ENCODE results near the gene BCKDHA. TPM values are rescaled to one million over a fixed set of nuclear protein-coding genes. Genes with fewer than 3 reads are reported as not detected.

Gene BCKDHA
- total and polyA plus RNA-seq, 2 of the 4 experiments (the other 2 are of a cell fraction), result 7.6 to 7.7 TPM

DNA sequence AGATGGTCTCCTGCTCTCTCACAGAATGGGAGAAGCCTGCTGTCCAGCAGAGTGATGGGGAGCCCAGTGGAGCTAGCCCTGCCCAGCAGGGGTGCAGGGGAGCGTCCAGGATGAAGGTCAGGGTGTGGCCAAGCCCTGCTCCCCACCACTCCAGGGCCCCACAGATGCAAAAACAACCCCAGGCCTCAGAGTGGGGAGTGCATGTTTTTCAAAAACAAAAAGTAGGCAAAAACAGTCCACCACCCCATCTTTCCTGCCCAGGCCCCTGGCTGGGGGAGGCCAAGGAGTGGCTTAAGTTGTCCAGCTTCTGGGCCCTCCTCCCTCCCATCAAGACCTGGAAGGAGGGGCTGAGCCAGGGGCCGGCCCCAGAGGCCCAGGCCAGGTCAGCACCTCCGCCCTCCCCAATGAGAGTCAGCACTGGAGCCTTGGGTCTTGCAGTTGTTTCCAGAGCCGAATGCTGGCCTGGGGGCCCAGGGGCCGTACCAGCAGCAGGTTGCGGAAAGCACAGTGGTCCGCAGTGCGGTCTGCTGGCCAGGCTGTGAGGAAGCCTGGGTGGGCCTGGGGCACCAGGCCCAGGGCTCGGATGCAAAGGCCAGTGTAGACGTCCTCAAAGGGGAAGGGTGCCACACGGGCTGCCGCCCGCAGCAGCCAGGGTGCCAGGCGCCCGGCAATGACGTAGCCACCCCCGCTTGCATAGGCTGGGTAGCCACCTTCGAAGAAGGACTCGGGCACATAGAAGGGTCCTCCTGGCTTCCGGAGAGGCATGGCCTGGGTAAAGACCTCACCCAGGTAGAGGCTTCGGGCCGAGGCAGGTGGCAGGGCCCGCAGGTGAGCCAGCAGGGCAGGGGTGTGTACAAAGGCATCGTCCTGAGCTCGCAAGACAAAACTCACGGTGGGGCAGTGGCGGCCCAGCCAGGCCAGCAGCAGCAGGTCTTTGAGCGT is 27.8 kb downstream of the BCKDHA start (continued):
- TF ChIP-seq, protein P1, sequence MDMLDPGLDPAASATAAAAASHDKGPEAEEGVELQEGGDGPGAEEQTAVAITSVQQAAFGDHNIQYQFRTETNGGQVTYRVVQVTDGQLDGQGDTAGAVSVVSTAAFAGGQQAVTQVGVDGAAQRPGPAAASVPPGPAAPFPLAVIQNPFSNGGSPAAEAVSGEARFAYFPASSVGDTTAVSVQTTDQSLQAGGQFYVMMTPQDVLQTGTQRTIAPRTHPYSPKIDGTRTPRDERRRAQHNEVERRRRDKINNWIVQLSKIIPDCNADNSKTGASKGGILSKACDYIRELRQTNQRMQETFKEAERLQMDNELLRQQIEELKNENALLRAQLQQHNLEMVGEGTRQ (IDR thresholded peaks at IDR 0.05; ENCODE audit: low read depth, low read length), result no peak

DNA sequence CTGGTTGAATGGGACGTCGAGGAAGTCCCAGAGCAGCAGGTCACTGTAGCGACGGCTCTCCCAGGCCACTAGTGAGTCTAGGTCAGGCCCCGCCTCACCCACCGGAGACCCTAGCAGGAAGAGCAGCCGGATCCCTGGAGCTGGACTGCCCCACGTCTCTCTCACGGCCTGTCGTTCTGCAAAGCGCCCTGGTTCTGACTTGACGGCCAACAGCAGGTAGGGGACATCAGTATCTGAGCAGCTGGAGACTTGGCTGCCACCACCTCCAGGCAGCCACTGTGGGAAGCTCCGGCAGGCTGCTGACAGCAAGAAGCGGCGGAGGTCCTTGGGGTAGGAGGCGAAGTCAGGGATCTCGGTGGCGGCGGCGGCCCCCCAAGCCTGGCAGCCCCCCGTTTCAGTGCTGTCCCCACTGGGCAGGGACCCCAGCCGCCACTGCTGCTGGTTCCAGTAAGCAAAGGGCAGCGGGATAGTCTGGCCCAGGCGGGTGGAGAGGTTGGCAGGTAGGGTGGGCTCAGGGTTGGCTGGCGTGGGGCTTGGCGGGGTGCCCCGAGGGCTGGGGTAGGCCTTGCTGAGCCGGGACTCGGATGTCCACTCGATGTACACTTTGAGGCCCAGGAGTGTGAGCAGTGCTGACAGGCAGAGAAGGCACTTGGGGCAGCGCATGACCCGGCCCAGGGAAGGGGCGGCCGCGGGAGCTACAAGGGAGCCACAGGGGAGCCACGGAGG is 28.7 kb downstream of the BCKDHA start:
- CTCF ChIA-PET, result no interaction called here
- no peak for TF ChIP-seq POLR2A (IDR thresholded peaks at IDR 0.05; ENCODE audit: low read depth, low read length)
- TF ChIP-seq FOS (IDR thresholded peaks at IDR 0.05; ENCODE audit: low read depth, low read length), result no peak
- TF ChIP-seq NFE2L2 (IDR thresholded peaks at IDR 0.05; ENCODE audit: low read depth, low read length), result no peak
- no TSS peak for BruUV-seq (replicated peaks)
- dilution Hi-C loops (cut with HindIII; ENCODE audit: low sequenced_read_pairs, unreplicated experiment), result no loop called here
- POLR2A ChIA-PET (ENCODE audit: unreplicated experiment), result no interaction called here
- Histone ChIP-seq H3K4me3 (ENCODE audit: insufficient read depth, low read depth, low read length) (no peak overlapping the region; the same call in 1 of the 2 replicates), H3K14ac (replicated peaks; ENCODE audit: low read depth, low read length) (no peak overlapping the region), H3K4me1 (ENCODE audit: control insufficient read depth, insufficient read depth, low read length) (peaks cover 10% of the 10 kb centered on the region; the same call in 1 of the 2 replicates), H3K79me1 (ENCODE audit: low read depth in 1 of 2, low read length in 2 of 2) (no peaks in the 10 kb centered on the region), H2AFZ (replicated peaks; ENCODE audit: low read length, poor library complexity) (no peak overlapping the region), H2BK20ac (ENCODE audit: low read depth, low read length) (no peak overlapping the region), H4K91ac (ENCODE audit: insufficient read depth, low read depth, low read length) (no peak overlapping the region), H3K27me3 (ENCODE audit: control insufficient read depth, insufficient read depth, low read length) (no peaks in the 10 kb centered on the region), H2BK120ac (ENCODE audit: low read depth, low read length) (no peak overlapping the region), H3K9me3 (ENCODE audit: control insufficient read depth, insufficient read depth, low read length) (no peaks in the 10 kb centered on the region), H2BK15ac (ENCODE audit: low read depth, low read length) (no peak overlapping the region), H3K4ac (ENCODE audit: low read depth, low read length) (no peak overlapping the region), H3K18ac (ENCODE audit: low read depth, low read length) (no peak overlapping the region), H4K8ac (ENCODE audit: low read depth in 2 of 2, low read length in 2 of 2) (no peak overlapping the region), H2AK5ac (ENCODE audit: low read depth, low read length) (no peak overlapping the region), H4K20me1 (ENCODE audit: insufficient read depth, low read length) (no peaks in the 10 kb centered on the region), H2AK9ac (replicated peaks; ENCODE audit: low read depth, low read length, poor library complexity) (peak overlapping the region; percentile 77), H4K5ac (ENCODE audit: low read depth, low read length) (no peak overlapping the region), H3K23ac (ENCODE audit: low read depth, low read length) (no peak overlapping the region), H3K9me1 (ENCODE audit: insufficient read depth, low read length) (no peaks in the 10 kb centered on the region), H3K27ac (ENCODE audit: insufficient read depth, low read length) (no peak overlapping the region), H2BK5ac (ENCODE audit: low read depth, low read length, poor library complexity, severe bottlenecking) (no peak overlapping the region), H3K56ac (ENCODE audit: extremely low read depth, insufficient read depth, low read length) (no peak overlapping the region), H3K9ac (ENCODE audit: low read depth, low read length) (no peak overlapping the region), H3K36me3 (ENCODE audit: control insufficient read depth, insufficient read depth, low read length) (peaks cover 32% of the 10 kb centered on the region), H3K4me2 (ENCODE audit: low read depth, low read length) (no peak overlapping the region; the same call in 1 of the 2 replicates)
- DNase-seq (no peak), ATAC-seq (ENCODE audit: low read depth) (no peak)
- in situ Hi-C loops (cut with MboI; ENCODE audit: low sequenced_read_pairs), result no loop called here
- 91% methylated on average over 9 of the region's 36 CpGs; no CpG with 5 or more reads in 1 of the 2 experiments for WGBS, 2 experiments (ENCODE audit: extremely low coverage in 2 of 2, insufficient read length in 1 of 2)
- intact Hi-C loops (cut with micrococcal nuclease), result loop anchor here (10.0 kb wide), 1 partner anchor 221 kb away; no protein-coding TSS in a partner anchor
